Fibroblast of pulmonary artery (primary cell): Measurements from ENCODE around the gene GNG7.
"Not testable (repeated sequence)": the region's sequence is repeated elsewhere in the genome, so short reads cannot be mapped to it uniquely, and the experiment has no call there.

Source experiments
- DNase-seq: peaks from one replicate; pipeline ENCODE4 v3.0.0-alpha.2; 2010; ENCODE audit warnings: low read depth
- H3K4me3 ChIP-seq: replicated peaks from 2 replicates; pipeline ENCODE4 v1.5.1; 2011; ENCODE audit warnings: low read depth, mild to moderate bottlenecking, control low read depth, low read length, moderate library complexity
- TF ChIP-seq, protein P1 (sequence below): IDR thresholded peaks from 2 replicates; pipeline ENCODE4 v1.5.1; 2011; ENCODE audit warnings: mild to moderate bottlenecking, control low read depth, low read length, inconsistent platforms; ENCODE audit errors: missing control alignments

Gene GNG7

DNA sequence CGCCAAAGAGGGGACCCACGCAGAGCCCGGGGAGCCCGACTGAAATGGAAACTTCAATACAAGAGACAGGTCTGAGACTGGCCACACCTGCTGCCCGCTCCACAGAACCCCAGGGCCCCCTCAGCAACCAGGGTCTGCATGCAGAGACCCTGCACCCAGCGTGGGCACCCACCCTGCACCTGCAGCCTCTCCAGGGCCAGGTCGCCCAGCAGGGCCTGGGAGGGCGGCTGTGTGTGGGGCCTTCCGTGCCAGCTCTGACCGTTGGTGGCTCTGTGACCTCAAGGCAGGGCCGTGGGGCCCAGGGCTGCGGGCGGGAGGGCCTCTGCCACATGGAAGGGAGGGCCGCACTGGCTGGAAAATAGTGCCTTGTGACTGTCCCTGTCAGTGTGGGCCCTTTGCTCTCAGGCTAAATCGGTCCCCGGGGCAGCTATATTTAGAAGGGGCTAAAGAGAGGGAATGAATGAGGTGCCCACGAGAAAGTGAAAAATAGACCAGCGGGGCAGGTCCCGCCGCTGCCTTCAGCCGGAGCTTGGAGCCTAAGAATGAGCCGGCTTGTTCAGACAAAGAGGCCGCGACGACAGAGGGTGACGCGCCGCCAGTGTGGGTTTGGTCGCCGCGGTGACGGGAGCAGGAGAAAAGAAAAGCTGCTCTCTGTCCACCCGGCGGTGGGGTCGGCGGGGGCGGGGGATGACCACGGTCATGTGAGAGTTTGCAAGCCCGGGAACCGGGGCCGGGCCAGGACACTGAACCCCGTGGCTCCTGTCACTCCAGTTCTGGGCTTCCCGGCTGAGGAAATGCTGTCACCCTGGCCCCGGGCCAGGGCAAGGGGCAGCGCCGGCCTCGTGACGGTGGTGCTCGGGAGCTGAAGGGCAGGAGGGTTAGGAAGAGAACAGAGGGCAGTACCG is 156.1 kb downstream of the GNG7 start:
- DNase-seq = no peak
- no peak overlapping the region for H3K4me3 ChIP-seq
- TF ChIP-seq, protein P1, sequence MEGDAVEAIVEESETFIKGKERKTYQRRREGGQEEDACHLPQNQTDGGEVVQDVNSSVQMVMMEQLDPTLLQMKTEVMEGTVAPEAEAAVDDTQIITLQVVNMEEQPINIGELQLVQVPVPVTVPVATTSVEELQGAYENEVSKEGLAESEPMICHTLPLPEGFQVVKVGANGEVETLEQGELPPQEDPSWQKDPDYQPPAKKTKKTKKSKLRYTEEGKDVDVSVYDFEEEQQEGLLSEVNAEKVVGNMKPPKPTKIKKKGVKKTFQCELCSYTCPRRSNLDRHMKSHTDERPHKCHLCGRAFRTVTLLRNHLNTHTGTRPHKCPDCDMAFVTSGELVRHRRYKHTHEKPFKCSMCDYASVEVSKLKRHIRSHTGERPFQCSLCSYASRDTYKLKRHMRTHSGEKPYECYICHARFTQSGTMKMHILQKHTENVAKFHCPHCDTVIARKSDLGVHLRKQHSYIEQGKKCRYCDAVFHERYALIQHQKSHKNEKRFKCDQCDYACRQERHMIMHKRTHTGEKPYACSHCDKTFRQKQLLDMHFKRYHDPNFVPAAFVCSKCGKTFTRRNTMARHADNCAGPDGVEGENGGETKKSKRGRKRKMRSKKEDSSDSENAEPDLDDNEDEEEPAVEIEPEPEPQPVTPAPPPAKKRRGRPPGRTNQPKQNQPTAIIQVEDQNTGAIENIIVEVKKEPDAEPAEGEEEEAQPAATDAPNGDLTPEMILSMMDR = no peak

DNA sequence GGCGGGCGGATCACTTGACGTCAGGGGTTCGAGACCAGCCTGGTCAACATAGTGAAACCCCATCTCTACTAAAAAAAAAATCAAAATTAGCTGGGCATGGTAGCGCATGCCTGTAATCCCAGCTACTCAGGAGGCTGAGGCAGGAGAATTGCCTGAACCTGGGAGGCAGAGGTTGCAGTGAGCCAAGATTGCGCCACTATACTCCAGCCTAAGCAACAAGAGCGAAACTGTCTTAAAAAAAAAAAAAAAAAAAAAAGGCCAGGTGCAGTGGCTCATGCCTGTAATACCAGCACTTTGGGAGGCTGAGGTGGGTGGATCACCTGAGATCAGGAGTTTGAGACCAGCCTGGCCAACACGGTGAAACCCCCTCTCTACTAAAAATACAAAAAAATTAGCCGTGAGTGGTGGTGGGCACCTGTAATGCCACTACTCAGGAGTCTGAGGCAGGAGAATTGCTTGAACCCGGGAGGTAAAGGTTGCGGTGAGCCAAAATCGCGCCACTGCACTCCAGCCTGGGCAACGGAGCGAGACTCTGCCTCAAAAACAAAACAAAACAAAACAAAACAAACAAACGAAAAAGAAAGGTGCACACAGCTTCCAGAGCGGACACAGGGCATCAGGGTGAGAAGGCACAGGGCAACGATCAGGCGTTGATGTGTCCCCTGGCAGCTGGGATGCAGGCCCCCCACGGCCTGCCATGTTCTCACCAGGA is 156.9 kb downstream of the GNG7 start:
- not testable (repeated sequence) for H3K4me3 ChIP-seq, DNase-seq

DNA sequence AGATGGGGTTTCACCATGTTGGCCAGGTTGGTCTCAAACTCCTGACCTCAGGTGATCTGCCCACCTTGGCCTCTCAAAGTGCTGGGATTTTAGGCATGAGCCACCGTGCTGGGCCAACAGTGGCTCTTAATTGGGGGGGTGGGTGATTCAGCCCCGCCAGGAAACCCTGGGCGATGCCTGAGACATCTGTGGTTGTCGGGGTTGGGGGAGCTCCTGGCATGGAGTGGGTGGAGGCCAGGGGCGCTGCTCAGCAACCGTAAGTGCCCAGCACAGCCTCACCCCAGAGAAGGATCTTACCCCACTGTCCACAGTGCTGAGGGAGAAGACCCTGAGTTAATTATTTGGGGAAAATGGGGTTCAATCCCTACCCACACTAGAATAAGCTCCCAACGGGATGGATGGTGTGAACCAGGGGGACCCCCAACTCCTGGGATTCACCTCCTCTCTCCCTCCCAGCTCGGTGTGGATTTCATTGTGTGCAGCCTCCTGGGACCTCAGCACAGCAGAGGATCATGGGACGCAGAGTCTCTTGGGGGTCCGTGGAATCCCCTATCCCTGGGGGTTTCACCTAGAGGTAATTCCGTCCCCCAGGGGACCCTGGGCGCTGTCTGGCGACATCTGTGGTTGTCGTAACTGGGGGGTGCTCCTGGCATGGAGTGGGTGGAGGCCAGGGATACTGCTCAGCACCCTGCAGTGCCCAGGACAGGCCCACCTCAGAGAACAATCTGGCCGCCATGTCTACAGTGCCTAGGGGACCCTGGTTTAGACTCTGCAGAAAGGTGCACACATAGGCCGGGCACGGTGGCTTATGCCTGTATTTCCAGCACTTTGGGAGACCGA is 157.7 kb downstream of the GNG7 start:
- no peak for DNase-seq
- no peak overlapping the region for H3K4me3 ChIP-seq
- TF ChIP-seq, protein P1 = no peak

DNA sequence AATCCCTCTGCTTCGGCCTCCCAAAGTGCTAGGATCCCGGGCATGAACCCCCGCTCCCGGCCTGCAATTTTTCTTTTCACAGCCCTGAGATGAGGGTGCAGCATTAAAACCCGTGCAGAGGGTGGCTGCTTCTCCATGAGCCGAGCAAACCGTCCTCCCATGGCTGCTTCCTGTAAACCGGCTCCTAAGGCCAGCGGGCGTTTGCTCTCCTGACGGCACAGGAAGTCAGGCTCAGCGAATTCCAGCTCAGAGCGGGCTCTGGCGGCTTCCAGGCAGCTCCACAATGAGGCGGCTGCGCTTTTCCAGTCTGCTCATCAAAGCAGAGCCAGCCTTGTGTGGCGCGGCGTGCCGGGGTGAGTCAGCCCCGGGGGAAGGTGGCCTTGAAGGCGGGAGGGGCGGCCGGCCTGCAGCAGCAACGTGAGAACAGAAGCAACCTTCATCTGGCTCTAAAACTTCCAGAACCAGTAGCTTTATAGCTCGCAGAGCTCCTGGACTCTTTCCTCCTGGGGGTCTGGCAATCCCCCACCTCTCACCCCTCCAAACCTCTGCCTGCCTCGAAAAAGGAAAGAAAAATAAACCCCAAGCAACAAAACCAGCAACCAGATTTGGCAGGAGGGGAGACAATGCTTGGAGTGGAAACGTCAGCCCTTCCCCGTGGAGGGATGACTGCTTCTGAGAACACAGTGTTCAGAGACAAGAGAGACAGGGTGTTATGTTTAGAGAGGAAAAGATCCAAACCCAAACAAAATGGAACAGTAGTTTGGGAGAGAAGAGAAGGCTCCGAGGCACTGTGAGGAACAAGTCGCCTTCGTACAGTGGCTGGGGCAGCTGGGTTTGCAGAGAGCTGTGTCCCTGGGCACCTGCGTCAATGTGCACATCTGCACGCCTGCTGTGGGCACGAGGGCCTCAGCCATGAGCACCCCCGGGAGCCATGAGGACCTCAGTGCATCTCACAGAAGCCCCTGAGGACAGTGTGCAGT is 158.7 kb downstream of the GNG7 start:
- peak overlapping the region; percentile 10 for H3K4me3 ChIP-seq
- peak; percentile 99 for DNase-seq
- TF ChIP-seq, protein P1 = peak; percentile 36

DNA sequence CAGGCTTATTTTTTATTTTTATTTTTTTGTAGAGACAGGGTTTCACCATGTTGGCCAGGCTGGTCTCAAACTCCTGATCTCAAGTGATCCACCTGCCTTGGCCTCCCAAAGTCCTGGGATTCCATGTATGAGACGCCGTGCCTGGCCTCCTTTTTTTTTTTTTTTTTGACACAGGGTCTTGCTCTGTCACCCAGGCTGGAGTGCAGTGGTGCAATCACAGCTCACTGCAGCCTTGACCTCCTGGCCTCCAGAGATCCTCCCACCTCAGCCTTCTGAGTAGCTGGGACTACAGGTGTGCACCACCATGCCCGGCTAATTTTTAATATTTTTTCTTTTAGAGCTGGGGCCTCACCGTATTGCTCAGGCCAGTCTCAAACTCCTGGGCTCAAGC is 159.4 kb downstream of the GNG7 start:
- not testable (repeated sequence) for H3K4me3 ChIP-seq, DNase-seq

DNA sequence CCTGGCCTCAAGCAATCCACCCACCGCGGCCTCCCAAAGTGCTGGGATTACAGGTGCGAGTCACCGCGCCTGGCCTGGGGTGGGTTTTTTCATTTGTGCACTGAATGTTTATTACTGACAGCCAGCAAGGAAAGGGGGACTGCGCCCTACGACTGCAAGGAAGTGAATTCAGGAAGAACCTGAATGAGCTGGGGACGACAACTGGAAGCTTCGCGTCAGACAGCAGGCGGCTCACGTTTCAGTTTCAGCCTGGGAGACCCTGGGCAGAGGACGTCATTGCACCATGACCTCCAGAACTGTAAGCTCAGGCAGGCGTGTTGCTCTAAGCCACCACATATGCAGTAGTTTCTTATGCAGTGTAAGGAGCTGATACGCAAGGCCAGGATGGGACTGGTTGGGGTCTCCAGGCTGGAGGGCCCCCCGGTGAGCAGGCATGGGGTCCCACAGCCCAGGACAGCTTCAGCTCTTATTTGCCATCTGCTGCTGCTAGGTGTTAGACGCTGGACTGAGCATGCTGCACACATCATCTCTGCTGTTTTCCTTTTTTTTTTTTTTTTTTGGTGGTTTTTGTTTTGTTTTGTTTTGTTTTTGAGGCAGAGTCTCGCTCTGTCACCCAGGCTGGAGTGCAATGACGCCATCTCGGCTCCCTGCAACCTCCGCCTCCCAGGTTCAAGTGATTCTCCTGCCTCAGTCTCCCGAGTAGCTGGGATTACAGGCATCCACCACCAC is 160.0 kb downstream of the GNG7 start:
- no peak overlapping the region for H3K4me3 ChIP-seq
- no peak for DNase-seq
- TF ChIP-seq, protein P1 = no peak
